GM03348 (cell line): Measurements from ENCODE around the gene AP3B1.
A peak's percentile ranks its signal among the peaks of the same experiment; 100 is the strongest.

Experiments used
- DNase-seq: peaks from one replicate; pipeline ENCODE4 v3.0.0; 2012; ENCODE audit warnings: low spot score

Gene AP3B1

GRCh38 chr5:78003450-78003849 lies 291.0 kb downstream of the AP3B1 start:
- DNase-seq, result no peak

- DNase-seq, result no peak
These were observed 291.8 kb downstream of the AP3B1 start for GRCh38 chr5:78002690-78003089.

GRCh38 chr5:78001197-78001596 lies 293.3 kb downstream of the AP3B1 start:
- DNase-seq, result no peak

- DNase-seq, result no peak
These were observed 294.3 kb downstream of the AP3B1 start for GRCh38 chr5:78000191-78000590.

- no peak for DNase-seq
These were observed 295.1 kb downstream of the AP3B1 start for GRCh38 chr5:77999399-77999798.

GRCh38 chr5:77996943-77997342 lies 297.6 kb downstream of the AP3B1 start:
- no peak for DNase-seq

GRCh38 chr5:77995793-77996409 lies 298.6 kb downstream of the AP3B1 start:
- DNase-seq, result no peak

GRCh38 chr5:77994943-77995342 lies 299.6 kb downstream of the AP3B1 start:
- DNase-seq, result no peak

GRCh38 chr5:77993855-77994318 lies 300.6 kb downstream of the AP3B1 start:
- no peak for DNase-seq

- DNase-seq, result no peak
These were observed 301.2 kb downstream of the AP3B1 start for GRCh38 chr5:77993141-77993854.

- no peak for DNase-seq
These were observed 303.4 kb downstream of the AP3B1 start for GRCh38 chr5:77991084-77991483.

- no peak for DNase-seq
These were observed 304.5 kb downstream of the AP3B1 start for GRCh38 chr5:77990020-77990419.

- no peak for DNase-seq
These were observed 306.5 kb downstream of the AP3B1 start for GRCh38 chr5:77987988-77988387.

- DNase-seq, result no peak
These were observed 307.2 kb downstream of the AP3B1 start for GRCh38 chr5:77987331-77987730.

GRCh38 chr5:77986261-77986660 lies 308.2 kb downstream of the AP3B1 start:
- DNase-seq, result no peak

GRCh38 chr5:77985247-77985646 lies 309.3 kb downstream of the AP3B1 start:
- no peak for DNase-seq

GRCh38 chr5:77984587-77984986 lies 309.9 kb downstream of the AP3B1 start:
- DNase-seq, result no peak

GRCh38 chr5:77983482-77984199 lies 310.9 kb downstream of the AP3B1 start:
- no peak for DNase-seq

GRCh38 chr5:77981820-77982219 lies 312.7 kb downstream of the AP3B1 start:
- no peak for DNase-seq

- DNase-seq, result no peak
These were observed 319.9 kb downstream of the AP3B1 start for GRCh38 chr5:77974576-77974975.

GRCh38 chr5:77973253-77973609 lies 321.3 kb downstream of the AP3B1 start:
- no peak for DNase-seq

- DNase-seq, result peak; percentile 47
These were observed 321.8 kb downstream of the AP3B1 start for GRCh38 chr5:77972469-77973252.
